Limb (tissue), 2 donors: ENCODE measurements around the gene TBC1D9B.

ENCODE experiments used
- DNase-seq, 2 donors: peaks; one replicate each; pipeline ENCODE4 v3.0.0-alpha.2; 2016; ENCODE audit errors: extremely low spot score in 2 of 2

The TBC1D9B gene

DNA sequence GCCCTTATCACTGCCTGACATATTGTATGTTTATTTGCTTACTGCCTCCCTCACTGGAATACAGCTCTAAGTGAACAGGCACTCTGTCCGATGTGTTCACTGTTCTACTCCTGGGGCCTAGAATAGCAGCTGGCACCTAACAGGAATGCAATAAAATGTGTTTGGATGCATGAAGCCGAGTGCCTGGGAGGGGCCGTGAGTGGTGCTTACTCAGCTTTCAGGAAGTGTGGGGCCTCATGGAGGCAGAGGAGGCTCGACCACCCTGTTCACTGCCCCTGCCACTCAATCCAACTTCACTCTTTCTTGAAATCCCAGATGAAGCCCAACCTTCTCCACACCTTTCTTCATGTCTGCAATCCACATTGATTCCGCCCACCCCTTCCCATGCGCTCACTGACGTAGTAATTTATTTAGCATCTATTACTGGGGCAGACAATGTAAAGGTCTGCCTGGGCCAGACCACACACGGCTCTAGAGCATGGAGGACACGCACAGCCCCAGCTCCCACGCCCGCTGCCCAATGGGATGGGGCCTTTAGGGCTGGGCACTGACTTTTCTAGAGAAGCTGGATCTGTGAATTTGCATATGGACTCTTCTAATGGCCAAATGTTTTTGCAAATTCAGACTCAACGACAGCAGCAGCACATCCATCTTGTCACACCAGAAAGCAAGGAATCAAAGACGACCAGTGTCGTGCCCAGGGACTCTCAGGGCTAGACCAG lies 21.3 kb downstream of the TBC1D9B start:
- no peak for DNase-seq

GRCh38 chr5:179885491-179886090 lies 22.1 kb downstream of the TBC1D9B start:
- no peak for DNase-seq

DNA sequence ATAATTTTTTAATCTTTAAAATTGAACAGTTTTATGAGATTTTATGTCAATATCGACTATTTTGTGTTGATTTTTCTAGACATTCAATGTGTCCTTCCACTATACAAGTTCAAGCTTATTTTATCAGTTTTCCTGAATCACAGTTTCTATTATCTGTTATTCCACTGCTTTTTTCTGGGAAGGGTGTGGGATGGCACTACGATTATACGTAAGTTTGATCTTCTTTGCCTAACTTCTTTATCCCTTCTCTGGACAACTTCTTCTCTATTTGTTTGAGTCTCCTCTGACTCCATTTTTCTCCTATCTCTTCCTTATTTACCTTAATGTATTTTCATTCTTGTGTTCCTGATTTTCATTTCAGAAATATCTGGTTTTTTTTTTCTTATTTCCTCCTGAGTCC lies 24.5 kb downstream of the TBC1D9B start:
- DNase-seq, result no peak

- no peak for DNase-seq
Measured at GRCh38 chr5:179882338-179882737, 25.4 kb downstream of the TBC1D9B start.

DNA sequence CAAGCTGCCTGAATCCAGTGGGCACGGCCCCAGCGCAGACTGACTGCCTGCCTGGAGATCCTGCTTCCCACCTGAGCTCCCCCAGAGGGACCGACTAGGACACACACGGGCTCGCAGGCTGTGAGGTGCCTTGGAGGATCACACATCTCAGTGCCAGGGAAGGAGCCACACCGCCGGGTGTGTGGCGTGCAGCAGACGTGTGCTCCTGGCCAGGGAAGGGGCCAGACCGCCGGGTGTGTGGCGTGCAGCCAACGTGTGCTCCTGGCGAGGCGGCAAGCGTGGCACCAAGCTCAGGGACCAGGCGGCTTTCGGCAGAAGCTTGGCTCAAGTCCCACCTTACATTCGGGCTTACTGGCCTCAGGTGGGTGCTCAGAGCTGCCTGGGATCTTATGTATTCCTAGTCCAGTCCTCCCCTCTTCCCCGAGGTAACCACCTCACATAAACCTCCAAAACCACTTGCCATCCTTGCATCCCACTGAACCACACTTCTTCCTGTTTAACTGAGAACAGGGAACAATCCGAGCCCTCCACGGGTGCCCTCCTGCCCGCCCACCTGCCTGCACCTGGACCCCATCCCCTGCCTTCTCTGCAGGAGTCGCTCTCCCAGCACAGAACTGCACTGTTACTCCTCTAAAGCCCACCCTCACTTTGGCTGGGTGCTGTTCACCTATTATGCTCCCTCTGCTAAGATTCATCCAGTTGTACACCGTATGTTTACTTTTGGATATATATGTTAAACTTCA lies 26.7 kb downstream of the TBC1D9B start:
- DNase-seq, result no peak

DNA sequence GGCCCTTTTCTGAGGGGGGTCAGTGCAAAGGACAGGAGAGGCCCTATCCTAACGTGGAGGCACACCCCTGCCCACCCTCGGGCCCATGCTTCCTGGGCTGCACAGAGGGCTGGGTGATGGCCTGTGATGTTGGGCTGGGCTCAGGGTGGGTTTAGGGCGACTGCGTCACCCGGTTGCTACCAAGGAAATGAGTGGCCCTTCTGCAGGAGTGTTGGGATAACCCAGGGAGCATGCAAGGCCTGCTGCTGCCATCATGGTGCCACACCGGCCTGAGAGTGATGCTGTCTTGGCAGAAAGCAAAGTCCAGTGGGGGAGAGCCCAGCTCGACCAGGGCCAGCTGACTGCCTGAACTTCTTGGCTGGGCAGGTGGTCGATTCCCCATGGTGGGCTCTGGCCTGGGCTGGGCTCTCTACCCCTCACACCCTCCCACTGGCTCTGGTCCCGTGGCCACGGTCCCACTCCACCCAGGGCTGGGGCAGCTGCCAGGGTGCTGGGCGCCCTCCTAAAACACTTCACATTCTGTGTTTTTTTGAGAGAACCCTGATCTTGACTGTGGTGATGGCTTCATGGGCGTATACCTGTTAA lies 27.5 kb downstream of the TBC1D9B start:
- no peak for DNase-seq

DNA sequence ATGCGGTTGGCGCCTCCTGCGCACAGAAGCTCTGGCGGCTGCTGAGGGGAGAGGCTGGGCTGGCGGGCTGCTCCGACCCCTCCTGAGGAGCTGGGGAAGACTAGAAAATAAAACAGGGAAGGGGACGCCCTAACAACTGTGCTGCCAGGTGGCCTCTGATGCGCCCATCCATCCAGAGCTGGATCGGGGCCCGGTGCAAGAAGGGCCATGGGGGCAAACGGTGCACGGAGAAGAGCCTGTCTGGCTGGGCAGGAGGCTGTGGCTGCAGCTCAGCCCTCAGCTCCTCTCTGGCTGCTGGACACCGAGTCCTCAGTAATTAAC lies 28.0 kb downstream of the TBC1D9B start:
- DNase-seq, result no peak

DNA sequence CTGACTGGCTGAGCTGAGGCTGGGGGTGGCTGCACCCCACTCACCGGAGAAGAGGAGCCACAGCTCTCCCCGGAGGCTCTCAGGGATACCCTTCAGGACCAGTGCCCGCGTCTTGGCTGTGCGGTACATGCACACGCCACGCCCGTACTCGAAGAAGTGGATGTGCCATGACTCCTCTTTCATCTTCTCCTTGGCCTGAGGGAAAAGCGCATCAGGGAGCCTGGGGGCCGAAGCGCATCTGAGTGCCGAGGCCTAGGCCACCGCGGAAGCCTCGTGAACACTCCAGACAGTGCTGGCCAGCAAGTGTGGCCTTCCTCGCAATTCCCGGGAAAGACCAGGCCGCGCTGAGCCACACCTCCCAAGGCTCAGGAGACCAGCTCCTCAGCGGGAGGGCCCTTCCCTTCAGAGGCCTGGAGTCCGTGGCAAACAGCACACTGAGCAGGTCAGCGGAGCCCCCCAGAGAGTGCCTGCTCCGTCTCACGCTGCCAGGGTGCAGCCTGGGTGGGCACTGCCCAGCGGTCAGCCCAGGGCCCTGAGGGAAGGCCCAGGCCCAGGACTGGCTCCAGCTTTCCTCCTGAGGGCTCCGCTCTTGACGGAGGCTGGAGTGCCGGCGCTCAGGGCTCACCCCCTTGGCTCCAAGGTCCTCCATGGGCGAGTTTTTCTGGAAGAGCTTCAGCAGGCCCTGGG lies 28.6 kb downstream of the TBC1D9B start:
- DNase-seq, result no peak

DNA sequence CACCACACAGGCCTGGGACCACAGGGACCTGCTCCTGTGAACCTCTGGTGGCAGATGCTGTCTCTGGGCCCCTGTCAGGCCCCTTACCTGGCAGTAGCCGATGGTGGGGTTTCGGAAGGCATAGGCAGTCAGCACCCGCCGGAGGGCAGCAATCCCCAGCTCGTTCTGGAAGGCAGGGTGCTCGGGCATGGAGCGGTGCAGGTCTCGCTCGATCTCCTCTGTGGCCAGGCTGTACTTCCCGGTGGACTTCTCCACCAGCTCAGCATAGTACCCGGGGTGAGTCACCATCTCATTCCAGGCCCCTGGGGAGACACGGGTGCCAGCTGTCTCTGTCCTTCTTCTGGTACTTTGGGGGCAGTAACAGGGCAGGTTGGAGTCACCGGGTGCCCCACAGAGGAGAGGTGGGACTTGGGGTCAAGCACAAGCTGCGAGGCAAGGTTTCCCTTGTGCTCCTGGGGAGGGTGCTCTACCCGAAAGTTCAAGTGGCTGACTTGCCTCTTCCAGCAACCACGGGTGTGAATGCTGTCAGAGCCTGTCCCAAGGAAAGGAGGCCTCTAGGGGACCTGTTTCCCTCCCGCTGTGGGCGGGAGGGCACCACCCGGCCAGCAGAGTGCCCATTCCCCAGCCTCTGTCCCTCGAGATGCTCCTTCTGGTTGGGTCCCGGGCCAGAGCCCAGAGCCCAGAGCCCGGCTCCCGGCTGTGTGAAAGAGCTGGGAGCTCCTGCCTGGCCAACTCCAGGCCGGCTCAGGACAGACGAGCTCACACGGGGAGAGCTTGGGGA lies 29.3 kb downstream of the TBC1D9B start:
- DNase-seq, result no peak

DNA sequence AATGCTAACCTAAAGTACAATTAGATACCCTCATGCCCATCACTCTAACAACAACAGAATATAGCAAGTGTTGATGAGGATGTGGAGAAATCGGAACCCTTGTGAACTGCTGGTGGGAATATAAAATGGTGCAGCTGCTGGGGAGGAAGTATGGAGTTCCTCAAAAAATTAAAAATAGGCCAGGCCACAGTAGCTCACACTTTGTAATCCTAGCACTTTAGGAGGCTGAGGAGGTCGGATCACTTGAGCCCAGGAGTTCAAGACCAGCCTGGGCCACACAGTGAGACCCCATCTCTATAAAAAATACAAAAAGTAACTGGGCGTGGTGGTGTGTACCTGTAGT lies 31.1 kb downstream of the TBC1D9B start:
- DNase-seq, result no peak

DNA sequence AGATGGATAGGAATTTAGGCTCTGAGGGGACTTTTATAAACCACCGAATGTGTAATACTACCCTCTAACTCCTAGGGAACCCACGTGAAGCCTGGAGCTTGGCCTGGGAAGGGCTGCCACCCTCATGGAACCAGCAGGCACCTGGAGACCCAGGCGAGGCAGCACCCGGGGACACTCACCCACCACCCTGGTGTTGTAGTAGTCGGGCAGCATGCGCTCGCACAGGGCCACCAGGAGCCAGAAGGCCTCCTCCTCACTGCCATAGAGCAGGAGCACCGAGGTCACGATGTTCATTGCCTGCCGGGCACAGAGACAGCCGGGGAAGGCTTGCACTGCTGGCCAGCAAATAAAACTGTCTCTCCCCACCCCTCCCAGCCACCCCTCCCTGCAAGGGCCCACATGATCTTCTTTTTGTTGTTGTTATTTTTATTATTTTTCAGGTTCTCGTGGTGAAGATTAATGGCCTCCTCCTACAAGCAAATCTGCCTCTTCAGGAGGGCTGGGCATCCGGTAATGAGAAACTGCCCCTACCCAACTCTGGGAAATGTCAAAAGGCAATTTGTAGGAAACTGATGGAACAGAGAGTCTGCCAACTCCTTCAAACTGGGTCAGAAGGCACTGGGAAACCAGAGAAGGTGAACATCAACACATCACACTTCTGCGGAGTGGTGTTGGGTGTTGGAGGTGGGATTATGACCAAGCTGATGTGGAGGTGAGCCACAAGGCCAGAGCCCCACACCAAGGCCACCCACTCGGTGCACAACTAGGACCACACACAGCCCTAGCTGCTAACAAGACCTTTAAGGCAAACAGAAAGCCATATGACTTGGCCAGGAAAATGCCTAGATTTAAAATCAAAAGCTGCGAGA lies 31.7 kb downstream of the TBC1D9B start:
- DNase-seq, result no peak

- peak in 1 of 2 donors; percentile 20 for DNase-seq
Measured at GRCh38 chr5:179874536-179875292, 33.0 kb downstream of the TBC1D9B start.

- DNase-seq, result no peak
Measured at GRCh38 chr5:179874136-179874535, 33.6 kb downstream of the TBC1D9B start.

DNA sequence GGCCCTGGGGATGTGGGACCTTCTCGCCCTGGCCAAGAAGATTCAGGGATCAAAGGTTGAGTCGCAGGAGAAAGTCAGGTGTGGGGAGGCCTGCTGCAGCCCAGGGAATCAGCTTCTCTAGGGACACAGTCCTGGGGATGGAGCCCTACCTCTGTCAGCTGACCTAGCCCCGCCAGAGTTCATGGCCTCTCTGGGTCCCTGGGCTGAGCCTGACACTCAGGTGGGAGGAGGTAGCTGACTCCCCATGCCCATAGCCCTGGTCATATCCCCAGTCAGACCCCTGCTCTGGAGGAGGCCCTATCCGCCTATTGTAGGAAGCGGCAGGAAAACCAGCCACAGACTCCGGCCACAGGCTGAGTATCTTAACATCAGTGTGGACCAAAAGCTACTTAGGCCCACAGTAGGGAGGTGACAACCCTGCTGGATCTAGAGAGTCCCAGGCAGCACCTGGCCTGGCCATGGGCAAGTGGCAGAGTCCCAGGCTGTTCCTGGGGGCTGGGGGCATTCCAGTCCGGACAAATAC lies 34.0 kb downstream of the TBC1D9B start:
- DNase-seq, result no peak

DNA sequence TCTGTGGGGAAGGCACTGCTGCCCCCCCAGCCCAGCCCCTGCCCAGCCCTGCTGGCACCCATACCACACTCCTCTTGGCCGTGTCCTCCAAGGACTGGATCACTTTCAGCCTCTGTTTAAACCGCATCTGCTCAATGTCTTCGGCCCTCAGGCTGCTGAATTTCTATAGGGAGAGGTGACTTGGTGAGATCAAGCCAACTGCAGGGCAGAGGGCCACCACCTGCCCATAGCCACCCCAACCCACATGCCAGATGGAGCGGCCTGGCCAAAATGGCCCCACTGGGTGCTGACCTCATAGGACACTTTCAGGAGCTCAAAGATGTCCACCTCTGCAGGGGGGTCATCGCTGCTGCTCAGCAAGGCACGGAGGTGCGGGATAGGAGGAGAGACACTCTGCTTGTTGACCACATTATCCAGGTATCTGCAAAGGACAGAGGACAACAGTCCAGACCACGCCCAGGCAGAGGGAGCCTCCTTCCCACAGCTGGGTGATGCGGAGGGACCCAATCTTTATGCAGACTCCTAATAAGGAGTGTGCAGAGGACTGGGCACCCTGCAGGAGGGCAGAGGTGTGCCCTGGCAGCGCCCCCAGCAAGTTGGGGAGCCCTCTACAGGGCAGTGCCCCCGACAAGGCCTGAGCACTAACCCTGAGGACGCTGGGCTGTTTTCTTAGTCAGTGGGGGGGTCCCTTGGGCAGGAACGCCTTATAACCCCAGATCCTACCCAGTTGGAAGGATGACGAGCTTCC lies 34.7 kb downstream of the TBC1D9B start:
- no peak for DNase-seq

DNA sequence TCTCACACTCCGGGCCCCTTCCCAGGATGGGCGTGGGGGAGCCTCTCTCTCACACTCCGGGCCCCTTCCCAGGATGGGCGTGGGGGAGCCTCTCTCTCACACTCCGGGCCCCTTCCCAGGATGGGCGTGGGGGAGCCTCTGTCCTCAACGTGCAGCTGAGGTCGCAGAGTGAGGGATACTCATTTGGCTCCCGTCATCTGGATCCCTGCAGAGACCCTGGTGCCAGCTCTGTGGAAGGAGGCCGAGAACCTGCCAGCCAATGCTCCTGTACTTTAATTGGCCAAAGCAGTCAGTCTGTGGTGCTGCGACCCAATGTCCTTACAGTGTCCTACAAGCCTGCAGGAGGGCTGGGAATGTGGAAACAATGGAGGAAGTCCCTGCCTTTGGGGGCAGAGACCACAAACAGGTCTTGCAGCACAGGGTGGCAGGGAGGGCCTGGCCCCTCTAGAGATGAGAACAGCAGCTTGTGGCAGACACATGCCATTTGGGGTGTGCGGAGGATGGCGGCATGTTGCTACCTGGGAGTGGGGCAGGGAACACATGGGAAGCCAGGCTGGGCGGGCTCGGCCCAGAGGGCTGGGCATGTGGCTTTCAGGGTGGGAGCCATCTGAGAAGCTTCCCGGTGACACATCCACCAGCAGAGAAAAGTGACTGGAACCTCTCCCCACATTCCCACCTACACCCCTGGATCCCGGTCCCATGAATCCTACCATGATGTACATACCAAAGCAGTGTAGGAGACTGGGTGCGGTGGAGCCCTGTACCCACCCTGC lies 35.5 kb downstream of the TBC1D9B start:
- no peak for DNase-seq

- peak in 1 of 2 donors; percentile 10 for DNase-seq
Measured at GRCh38 chr5:179871533-179871932, 36.2 kb downstream of the TBC1D9B start.

- no peak for DNase-seq
Measured at GRCh38 chr5:179870952-179871351, 36.7 kb downstream of the TBC1D9B start.
